ENCODE measurements around the gene TRIO. TPM values are rescaled to one million over a fixed set of nuclear protein-coding genes. Genes with fewer than 3 reads are reported as not detected.

TRIO gene
- total RNA-seq, 4 donors from 2014 or later: 290 to 370 (median 346) TPM

DNA sequence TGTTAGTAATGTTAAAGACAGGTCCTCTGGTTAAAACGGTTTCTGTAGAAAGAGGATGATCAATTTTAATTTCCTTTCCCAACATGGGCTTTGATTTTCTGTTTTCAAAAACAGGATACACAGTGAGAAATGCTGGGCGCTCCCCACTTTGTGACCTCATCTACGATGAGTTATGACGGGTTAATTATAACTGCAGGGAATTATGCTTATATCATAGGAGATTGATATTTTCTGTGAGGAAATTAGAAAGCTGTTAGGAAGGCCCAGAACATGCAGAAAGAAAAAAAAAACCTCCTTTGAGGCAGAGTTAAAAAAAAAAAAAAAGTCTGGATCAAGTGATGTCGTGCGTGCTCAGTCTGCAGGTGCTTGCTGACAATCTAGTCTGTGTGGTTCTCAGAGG, 261.6 kb downstream of the TRIO start:
- H3K36me3 ChIP-seq: peaks cover 0 to 33% (median 0%) of the 10 kb centered on the region in 3 donors
- DNase-seq (ENCODE audit: low spot score in 2 of 2): no peak
- no peak overlapping the region for H3K4me3 ChIP-seq
- H3K4me1 ChIP-seq: peaks cover 0 to 49% (median 8%) of the 10 kb centered on the region in 4 donors
- TF ChIP-seq POLR2A (IDR thresholded peaks at IDR 0.05) (no peak), EP300 (IDR thresholded peaks at IDR 0.05) (no peak)
- TF ChIP-seq, protein P1, sequence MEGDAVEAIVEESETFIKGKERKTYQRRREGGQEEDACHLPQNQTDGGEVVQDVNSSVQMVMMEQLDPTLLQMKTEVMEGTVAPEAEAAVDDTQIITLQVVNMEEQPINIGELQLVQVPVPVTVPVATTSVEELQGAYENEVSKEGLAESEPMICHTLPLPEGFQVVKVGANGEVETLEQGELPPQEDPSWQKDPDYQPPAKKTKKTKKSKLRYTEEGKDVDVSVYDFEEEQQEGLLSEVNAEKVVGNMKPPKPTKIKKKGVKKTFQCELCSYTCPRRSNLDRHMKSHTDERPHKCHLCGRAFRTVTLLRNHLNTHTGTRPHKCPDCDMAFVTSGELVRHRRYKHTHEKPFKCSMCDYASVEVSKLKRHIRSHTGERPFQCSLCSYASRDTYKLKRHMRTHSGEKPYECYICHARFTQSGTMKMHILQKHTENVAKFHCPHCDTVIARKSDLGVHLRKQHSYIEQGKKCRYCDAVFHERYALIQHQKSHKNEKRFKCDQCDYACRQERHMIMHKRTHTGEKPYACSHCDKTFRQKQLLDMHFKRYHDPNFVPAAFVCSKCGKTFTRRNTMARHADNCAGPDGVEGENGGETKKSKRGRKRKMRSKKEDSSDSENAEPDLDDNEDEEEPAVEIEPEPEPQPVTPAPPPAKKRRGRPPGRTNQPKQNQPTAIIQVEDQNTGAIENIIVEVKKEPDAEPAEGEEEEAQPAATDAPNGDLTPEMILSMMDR (IDR thresholded peaks at IDR 0.05): no peak
- no peaks in the 10 kb centered on the region for H3K9me3 ChIP-seq
- WGBS, 2 donors: 90 to 91% methylated on average over 6 of the region's 6 CpGs
- H3K27me3 ChIP-seq: no peaks in the 10 kb centered on the region
- H3K27ac ChIP-seq: peak overlapping the region in 1 of 4 donors; percentile 90

DNA sequence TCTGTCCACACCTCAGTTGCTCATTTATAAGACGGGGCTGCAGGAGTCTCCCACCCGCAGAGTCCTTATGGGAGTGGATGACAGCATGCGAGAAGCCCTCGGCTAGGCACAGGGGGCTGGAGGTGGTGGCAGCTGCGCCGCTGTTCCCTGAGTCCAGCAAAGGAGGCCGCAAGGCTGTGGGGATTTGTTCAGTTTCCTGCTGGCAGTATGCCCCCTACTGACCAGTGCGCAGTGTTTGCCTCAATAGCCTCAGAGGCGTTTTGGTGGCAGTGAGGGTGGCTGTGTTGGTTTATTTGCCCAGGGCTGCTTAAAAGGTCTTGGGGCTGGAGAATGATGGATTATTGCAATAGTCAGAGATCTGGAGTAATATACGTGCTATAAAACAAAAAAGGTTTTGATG, 262.1 kb downstream of the TRIO start:
- H3K27ac ChIP-seq: peak overlapping the region in 2 of 4 donors; percentile 20 to 90
- no peaks in the 10 kb centered on the region for H3K9me3 ChIP-seq
- no peak for TF ChIP-seq POLR2A (IDR thresholded peaks at IDR 0.05)
- TF ChIP-seq, protein P1 (IDR thresholded peaks at IDR 0.05): peak in 1 of 5 experiments; percentile 4
- no peak for TF ChIP-seq EP300 (IDR thresholded peaks at IDR 0.05)
- no peak for DNase-seq (ENCODE audit: low spot score in 2 of 2)
- H3K4me1 ChIP-seq: peaks cover 0 to 49% (median 8%) of the 10 kb centered on the region in 4 donors
- H3K4me3 ChIP-seq: no peak overlapping the region
- H3K36me3 ChIP-seq: peaks cover 0 to 32% (median 0%) of the 10 kb centered on the region in 3 donors
- WGBS, 2 donors: 85 to 92% methylated on average over 6 to 10 of the region's 10 CpGs
- H3K27me3 ChIP-seq: no peaks in the 10 kb centered on the region

DNA sequence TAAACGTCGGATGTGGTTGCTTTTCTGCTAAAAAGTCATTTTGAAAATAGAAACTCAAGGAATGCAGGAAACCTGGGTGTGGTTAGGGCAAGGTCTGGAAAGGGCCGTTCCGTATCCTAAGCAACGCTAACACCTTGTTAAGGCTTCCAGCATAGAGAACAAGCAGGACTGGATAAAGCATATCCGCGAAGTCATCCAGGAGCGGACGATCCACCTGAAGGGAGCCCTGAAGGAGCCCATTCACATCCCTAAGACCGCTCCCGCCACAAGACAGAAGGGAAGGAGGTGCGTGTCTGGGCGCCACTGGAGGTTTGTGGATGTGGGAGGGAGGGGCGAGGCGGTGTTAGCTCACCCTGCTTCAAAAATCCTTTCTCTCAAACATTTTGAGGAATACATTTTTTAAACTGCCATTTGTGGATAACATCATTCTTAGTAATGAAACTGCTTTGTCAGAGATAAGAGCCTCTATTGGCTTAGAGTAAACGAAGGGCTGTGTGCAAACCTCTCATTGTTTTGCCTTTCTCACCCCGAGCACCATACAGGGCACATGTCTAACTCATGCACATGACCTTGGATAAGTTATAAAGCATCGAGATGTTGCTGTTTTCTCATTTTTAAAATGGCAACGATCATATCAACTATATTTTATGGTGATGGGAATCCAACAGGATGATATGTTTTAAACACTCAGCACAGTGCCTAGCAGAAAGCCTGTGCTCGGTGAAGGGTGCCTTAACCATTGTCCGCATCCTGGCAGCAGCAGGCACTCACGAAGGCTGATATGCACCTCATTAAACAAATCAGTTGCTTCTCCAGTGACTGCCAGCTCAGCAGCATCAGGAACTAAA, 262.8 kb downstream of the TRIO start:
- no peaks in the 10 kb centered on the region for H3K9me3 ChIP-seq
- H3K27ac ChIP-seq: peak overlapping the region in 3 of 4 donors; percentile 66 to 90 (median 87)
- no peak overlapping the region for H3K4me3 ChIP-seq
- TF ChIP-seq POLR2A (IDR thresholded peaks at IDR 0.05): no peak
- TF ChIP-seq, protein P1 (IDR thresholded peaks at IDR 0.05): no peak
- TF ChIP-seq EP300 (IDR thresholded peaks at IDR 0.05): no peak
- peaks cover 0 to 36% (median 0%) of the 10 kb centered on the region in 3 donors for H3K36me3 ChIP-seq
- no peaks in the 10 kb centered on the region for H3K27me3 ChIP-seq
- H3K4me1 ChIP-seq: peaks cover 0 to 46% (median 8%) of the 10 kb centered on the region in 4 donors
- 89 to 92% methylated on average over 22 of the region's 22 CpGs for WGBS, 2 donors
- no peak for DNase-seq (ENCODE audit: low spot score in 2 of 2)

DNA sequence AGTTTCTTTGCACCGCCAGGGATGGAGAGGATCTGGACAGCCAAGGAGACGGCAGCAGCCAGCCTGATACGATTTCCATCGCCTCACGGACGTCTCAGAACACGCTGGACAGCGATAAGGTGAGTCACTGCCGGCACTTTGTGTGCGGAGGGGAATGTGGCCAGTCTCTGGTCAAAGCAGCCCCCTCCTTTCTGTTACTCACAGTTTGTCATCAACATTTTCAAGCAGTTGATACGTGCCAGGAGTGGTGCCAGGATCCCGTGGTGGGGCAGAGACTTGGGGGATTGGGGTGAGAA, 263.4 kb downstream of the TRIO start:
- Histone ChIP-seq H3K27me3 (no peaks in the 10 kb centered on the region), H3K4me1 (peaks cover 0 to 51% (median 8%) of the 10 kb centered on the region in 4 donors), H3K4me3 (no peak overlapping the region), H3K36me3 (peaks cover 0 to 42% (median 0%) of the 10 kb centered on the region in 3 donors), H3K9me3 (no peaks in the 10 kb centered on the region), H3K27ac (peak overlapping the region; percentile 65 to 90 (median 76))
- no peak for DNase-seq (ENCODE audit: low spot score in 2 of 2)
- TF ChIP-seq POLR2A (IDR thresholded peaks at IDR 0.05) (no peak), EP300 (IDR thresholded peaks at IDR 0.05) (no peak)
- TF ChIP-seq, protein P1 (IDR thresholded peaks at IDR 0.05): no peak
- 86 to 93% methylated on average over 12 of the region's 12 CpGs for WGBS, 2 donors

DNA sequence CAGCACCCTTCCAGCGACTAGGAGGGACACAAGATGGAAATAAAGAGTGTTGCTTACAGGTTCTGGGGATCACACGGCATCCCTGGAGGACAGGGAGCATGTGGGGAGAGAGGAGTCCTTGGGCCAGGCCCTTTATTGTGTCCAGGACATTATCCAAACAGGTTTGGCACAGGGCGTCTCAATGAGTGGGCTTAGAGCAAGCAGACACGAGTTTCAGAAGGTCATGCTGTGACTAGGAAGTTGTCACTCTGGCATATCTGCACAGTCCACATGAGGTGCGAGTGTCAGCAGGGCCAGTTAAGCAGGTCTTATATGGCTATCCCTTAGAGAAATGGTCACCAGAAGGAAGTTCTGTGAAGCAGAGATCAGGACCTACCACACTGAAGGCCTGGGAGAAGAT, 263.9 kb downstream of the TRIO start:
- WGBS, 2 donors: 80 to 84% methylated on average over 5 of the region's 5 CpGs
- Histone ChIP-seq H3K36me3 (peaks cover 0 to 48% (median 0%) of the 10 kb centered on the region in 3 donors), H3K4me3 (no peak overlapping the region), H3K27ac (peak overlapping the region; percentile 65 to 90 (median 76)), H3K27me3 (no peaks in the 10 kb centered on the region), H3K9me3 (no peaks in the 10 kb centered on the region), H3K4me1 (peaks cover 0 to 53% (median 8%) of the 10 kb centered on the region in 4 donors)
- no peak for DNase-seq (ENCODE audit: low spot score in 2 of 2)
- no peak for TF ChIP-seq POLR2A (IDR thresholded peaks at IDR 0.05)
- TF ChIP-seq EP300 (IDR thresholded peaks at IDR 0.05): no peak
- TF ChIP-seq, protein P1 (IDR thresholded peaks at IDR 0.05): no peak
